ENCODE data around the gene MAST4.
A peak's percentile ranks its signal among the peaks of the same experiment; 100 is the strongest.

Gene MAST4

DNA sequence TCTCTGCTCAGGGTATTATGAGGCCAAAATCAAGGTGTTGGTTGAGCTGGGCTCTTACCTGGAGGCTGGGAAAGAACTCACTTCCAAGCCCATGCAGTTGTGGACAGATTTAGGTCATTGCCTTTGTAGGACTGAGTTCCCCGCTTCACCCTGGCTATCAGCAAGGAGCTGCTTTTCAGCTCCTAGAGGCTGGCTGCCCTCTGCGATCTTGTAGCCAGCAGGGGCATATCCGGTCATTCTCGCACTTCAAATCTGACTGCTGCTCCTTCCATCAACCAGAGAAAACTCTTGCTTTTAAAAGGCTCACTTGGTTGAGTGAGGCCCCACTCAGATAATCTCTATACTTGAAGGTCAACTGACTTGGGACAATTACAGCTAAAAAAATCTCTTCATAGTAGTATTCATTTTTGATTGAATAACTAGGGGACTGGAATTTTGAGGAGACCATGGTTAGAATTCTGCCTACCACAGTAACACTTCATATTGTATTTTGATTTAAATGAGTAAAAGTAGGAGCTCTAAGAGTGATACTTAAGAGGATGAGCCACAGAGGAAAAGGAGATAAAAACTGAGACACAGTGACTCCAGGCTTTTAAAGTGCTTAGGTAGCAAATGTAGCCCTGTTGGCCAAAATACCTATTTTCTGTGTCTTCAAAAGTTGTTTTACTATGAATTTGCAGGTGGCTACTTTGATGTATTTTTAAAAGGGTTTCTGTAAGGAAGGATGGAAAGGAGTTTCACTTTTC is 463.0 kb downstream of the MAST4 start:
- no peak for DNase-seq

DNA sequence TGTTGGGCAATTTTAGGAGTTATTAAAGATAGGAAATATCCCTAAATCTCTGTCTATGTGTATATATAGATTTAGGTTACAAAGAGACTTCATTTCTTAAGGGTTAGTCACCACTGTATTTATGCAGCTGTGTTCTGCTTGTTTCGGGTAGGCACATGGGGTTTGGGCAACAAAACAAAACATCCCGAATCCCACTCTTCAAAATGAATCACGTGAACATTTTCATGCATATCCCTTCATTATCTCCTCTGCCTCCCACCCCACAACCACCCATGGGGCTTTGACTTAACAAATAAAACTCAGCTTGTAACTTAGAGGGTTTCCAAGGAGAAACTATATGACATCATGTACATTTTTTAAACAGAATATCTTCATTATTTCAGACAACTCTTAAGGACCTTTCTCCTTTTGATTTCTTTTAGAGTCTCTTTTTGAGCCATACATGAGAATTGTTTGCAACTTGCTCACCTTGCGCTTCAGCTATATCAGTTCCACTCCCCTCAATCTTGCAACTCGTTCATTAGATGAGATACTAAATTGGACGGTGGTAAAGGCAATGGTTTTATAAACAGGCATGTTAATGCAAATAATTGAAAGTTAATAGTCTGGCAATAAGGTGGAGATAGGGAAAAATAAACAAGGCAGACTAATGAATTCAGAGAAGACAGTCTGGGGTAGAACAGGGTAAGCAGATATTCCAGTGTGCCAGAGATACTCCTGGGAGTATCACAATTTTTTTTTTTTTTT is 463.7 kb downstream of the MAST4 start:
- no peak for DNase-seq

- DNase-seq, result no peak
These were observed 465.3 kb downstream of the MAST4 start for GRCh38 chr5:67061511-67061910.

- no peak for DNase-seq
These were observed 466.9 kb downstream of the MAST4 start for GRCh38 chr5:67063055-67063454.

- no peak for DNase-seq
These were observed 467.6 kb downstream of the MAST4 start for GRCh38 chr5:67063791-67064190.

- no peak for DNase-seq
These were observed 469.0 kb downstream of the MAST4 start for GRCh38 chr5:67065237-67065636.

DNA sequence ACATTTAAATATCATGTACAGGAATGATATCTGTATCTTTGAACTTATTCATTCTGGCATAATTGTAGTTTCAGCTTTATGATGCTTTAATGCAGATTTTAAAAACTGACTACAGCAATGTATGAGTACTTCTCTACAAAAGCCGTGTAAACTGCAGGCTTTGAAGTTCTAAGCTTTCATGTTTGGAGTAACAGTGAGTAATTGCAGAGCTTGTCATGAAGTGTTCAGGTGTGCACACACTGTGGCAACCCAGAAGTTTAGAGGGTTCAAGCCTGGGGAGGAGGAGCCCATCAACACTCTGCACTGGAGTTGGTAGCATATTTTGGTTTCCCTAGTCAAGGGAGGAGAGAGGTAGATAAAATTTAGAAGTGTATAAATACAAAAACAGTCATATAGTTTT is 469.5 kb downstream of the MAST4 start:
- DNase-seq, result no peak

DNA sequence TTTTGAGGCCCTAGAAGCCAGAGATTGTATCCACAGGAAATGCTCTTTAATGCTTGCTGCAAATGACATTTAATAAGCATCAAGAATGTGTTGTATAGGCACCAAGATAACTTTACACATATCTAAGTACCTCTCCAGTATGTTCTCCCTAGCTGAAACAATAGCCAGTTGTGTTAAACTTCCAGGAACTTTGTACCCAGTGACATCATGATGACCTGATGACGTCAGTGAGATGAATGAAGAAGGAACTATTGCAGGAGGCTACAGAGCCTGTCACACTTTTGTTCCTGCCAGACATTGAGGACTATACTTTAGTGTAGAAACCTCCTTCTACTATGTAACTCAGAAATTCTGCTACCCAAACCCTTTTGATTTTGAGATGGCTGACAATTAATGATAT is 470.6 kb downstream of the MAST4 start:
- DNase-seq, result no peak

DNA sequence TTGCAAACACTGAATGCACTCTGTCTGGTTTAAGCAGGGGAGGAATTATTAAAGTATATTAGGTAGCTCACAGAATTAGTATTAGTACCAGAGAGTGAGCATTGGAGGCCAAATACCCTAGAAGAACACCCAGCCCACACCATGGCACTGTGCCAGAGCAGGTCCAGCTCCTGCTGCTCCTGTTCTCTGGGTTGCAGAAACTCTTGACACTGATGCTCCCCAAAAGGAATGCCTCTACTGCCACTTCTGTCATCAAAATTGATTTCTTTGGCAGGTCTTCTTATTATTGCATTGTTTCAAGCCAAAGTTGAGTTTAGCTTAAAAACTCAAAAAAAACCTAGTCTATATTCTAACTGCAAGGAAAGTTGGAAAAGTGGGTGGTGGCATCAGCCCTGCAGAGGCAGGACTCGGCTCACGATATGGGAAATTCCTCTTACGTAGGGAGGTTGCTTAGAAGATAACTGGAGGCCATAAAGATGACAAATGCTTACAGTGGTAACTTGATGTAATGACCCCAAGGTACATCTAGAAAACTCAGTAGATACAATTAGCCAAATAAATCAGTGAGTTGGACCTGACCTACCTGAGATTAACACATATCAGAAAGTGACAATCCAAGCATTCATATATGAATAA is 477.0 kb downstream of the MAST4 start:
- no peak for DNase-seq

GRCh38 chr5:67077296-67077695 is 481.1 kb downstream of the MAST4 start:
- DNase-seq, result no peak

- DNase-seq, result no peak
These were observed 485.1 kb downstream of the MAST4 start for GRCh38 chr5:67081261-67081660.

- DNase-seq, result no peak
These were observed 486.7 kb downstream of the MAST4 start for GRCh38 chr5:67082941-67083340.

DNA sequence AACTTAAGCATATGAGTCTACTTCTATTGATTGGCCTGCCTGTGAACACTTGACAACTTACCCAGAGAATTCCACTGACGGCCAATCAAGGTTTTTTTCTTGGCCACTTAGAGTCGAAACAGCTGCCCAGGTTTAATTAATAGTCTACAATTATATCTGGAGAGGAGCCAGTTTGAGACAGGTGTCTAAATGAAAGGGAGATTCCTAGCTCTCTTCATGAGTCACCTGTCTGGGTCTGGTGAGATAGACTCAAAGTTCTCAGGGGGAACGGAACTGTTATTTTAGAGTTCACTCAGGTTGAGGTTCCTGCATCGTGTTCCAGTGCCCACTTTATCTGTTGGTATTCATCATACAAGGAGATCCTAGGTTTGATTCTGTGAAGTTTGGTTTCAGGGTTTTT is 489.4 kb downstream of the MAST4 start:
- DNase-seq, result peak; percentile 4

- no peak for DNase-seq
These were observed 493.1 kb downstream of the MAST4 start for GRCh38 chr5:67089200-67089725.

DNA sequence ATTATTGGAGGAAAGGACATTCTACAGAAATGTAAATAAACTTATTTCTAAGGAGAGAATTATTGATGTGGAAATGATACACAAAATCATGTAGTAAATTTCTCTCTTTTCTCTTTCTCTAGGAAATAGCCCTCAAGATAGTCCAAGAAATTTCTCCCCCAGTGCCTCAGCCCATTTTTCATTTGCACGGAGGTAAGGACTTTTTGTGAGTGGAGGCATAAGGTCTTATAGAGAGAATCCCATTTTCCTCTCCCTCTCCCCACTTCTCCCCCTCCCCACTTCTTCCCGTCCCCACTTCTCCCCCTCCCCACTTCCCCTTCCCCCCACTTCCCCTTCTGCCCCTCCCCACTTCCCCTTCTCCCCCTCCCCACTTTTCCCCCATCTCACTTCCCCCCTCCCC is 493.8 kb downstream of the MAST4 start:
- no peak for DNase-seq

- no peak for DNase-seq
These were observed 494.4 kb downstream of the MAST4 start for GRCh38 chr5:67090593-67090992.

DNA sequence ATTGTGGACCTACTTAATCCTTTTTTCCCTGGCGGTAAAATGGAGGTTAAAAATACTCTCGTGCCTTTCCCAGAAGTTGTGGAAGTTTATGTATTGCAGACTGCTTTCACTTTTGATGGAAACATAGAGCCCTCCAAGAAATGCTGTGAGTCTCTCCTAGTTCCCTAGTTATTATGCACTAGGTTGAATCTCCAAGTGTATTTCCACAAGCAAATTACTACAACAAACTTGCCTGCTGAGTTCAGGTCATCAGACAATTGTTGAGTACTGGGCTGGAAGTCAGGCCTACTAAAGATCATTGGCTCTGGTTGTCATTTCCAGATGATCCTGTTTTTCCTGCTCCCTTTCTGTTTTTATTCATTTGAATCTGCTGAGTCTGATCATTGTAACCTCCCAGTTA is 496.3 kb downstream of the MAST4 start:
- no peak for DNase-seq

- no peak for DNase-seq
These were observed 497.1 kb downstream of the MAST4 start for GRCh38 chr5:67093279-67093678.

DNA sequence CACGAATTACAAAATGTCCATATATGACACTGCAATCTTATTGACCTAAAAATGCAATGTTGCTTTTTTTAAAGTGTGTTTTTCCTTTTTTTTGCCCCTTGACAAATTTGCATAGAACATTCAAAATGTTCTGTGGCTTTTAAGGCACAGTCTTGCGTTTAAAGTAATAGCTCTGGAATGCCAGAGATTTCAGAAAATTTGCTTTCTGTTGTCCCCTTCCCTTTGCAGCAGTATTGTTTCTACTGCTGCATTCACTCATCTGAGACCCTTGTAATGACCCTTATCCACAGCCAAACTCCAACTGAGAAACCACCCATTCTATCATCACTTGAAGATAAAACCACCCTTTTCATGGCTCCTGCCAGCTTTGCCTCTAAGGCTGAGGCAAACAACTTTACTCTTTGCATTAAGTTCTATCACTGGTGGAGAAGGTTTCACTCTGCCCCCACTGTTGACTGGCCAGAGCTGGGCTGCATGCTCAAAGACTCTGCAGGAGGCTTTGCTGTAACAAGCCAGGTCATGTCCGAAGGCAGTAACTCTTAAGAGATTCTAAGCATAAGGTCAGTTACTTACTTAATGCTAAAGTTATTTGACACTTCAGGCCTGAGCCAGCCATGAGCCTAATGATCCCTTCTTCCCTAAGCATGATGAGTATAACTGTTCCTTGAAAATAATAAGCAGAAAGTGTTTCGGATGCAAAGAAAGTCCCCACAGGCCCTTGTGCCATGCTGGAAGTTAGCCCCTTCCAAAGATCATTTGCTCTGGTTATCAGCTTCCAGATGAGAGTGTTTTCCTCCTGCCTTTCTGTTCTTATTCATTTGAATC is 498.5 kb downstream of the MAST4 start:
- DNase-seq, result no peak

DNA sequence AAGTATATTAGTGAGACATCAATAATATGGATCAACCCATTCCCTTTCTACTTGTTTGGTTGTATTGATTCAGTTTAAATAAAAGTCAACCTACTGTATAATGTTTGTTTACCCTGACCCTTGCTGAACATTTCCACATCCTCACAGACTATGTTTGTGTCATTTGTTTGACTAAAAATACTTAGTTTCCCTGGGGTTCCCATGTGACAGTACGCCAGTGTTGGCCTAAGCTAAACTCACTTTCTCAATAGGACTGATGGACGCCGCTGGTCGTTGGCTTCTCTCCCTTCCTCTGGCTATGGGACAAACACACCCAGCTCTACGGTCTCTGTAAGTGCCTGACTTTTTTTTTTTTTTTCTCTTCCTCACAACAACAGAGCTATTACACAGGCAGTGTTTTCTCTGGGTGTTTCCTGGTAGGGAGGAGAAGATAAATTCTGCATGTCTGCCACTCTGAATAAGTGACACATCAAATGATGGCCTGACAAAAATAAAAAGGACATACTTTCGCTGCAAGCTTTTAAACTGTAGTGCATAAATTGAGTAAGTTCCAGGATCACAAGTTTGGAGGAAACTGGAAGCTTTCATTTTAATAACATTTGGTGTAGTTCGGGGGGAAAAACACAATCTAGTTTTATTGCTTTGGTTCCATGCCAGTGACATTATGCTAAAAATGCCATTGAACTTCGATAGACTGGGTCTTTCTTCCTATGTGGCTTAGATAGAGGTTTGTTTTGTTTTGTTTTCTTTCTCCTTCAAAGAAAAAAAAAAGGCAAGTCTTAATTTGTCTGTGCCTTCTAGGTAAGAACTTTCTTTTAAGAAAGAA is 499.4 kb downstream of the MAST4 start:
- DNase-seq, result no peak

DNA sequence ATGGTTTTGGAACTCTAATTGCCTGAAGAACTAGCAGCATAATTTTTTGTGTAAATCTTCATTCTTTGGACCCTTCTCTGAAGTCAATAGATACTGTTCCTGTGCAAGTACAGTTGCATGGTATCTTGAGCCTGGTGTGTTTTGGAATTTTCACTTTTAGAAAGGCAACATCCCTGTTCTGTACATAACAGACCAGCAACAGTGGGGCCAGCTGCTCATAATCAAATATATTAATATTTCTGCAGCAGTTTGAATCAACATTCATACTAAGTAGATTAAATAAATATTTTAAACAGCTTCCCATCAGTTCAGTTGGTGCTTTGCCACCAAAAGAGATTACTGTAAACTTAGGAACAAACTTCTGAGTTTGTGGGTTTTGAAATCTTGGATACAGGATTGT is 502.5 kb downstream of the MAST4 start:
- no peak for DNase-seq

GRCh38 chr5:67100301-67100700 is 504.1 kb downstream of the MAST4 start:
- DNase-seq, result no peak

Data from CD4-positive, alpha-beta T cell treated with Interleukin-4 for 4 hours (primary cell).